WTC11 (cell line): ENCODE results near the gene CCL8. TPM values are rescaled to one million over a fixed set of nuclear protein-coding genes. Genes with fewer than 3 reads are reported as not detected.

Experiments
- ATAC-seq: fragments of 200-7000 bp; cut with Tn5 transposase; 2 replicates; pipeline ENCODE4 v1.10.0; 2021; ENCODE audit warnings: mild to moderate bottlenecking, moderate library complexity
- CTCF ChIA-PET: fragments of 300-600 bp; sonication (Branson Sonifier 250); formaldehyde crosslinking; loops from one replicate; lab custom pipeline; 2021; ENCODE audit warnings: antibody characterized with exemption; lab: Charles Lee
- POLR2A ChIA-PET: fragments of 350-600 bp; sonication (Branson Sonifier 250); formaldehyde crosslinking; loops from one replicate; lab custom pipeline; 2021; ENCODE audit warnings: antibody characterized with exemption; lab: Charles Lee
- DNase-seq: peaks from one replicate; pipeline ENCODE4 v3.0.0; 2021; ENCODE audit warnings: low spot score
- H3K27ac Mint-ChIP-seq: 2 replicates; pipeline ENCODE4 v1.8.0; 2021; ENCODE audit warnings: mixed read lengths
- H3K27me3 Mint-ChIP-seq: 2 replicates; pipeline ENCODE4 v1.8.0; 2021; ENCODE audit warnings: low read depth, mild to moderate bottlenecking, moderate library complexity, mixed read lengths
- H3K36me3 Mint-ChIP-seq: 2 replicates; pipeline ENCODE4 v1.8.0; 2021; ENCODE audit warnings: mixed read lengths
- H3K4me1 Mint-ChIP-seq: 2 replicates; pipeline ENCODE4 v1.8.0; 2022; ENCODE audit warnings: mixed read lengths
- H3K4me3 Mint-ChIP-seq: 2 replicates; pipeline ENCODE4 v1.8.0; 2021; ENCODE audit warnings: mild to moderate bottlenecking, moderate library complexity, mixed read lengths
- H3K9me3 Mint-ChIP-seq: 2 replicates; pipeline ENCODE4 v1.8.0; 2021; ENCODE audit warnings: mixed read lengths
- ATF1 ChIP-seq: sonication (generic); formaldehyde crosslinking; IDR thresholded peaks from 2 replicates; pipeline ENCODE4 v1.8.1; 2023; ENCODE audit warnings: mild to moderate bottlenecking, moderate library complexity, missing genetic modification reagents
- CDX4 ChIP-seq: fragments of 250-450 bp; sonication (Bioruptor Pico); IDR thresholded peaks from 2 replicates; pipeline ENCODE4 v1.9.0; 2021; ENCODE audit warnings: moderate library complexity, mild to moderate bottlenecking, inconsistent platforms, borderline replicate concordance
- E2F4 ChIP-seq: sonication (generic); formaldehyde crosslinking; IDR thresholded peaks from 2 replicates; pipeline ENCODE4 v1.8.1; 2022; ENCODE audit warnings: low read depth, mild to moderate bottlenecking, moderate library complexity, missing genetic modification reagents, borderline replicate concordance
- ESRRA ChIP-seq: sonication (generic); formaldehyde crosslinking; IDR thresholded peaks from 2 replicates; pipeline ENCODE4 v1.8.1; 2022; ENCODE audit warnings: mild to moderate bottlenecking, missing genetic modification reagents, borderline replicate concordance
- ETV6 ChIP-seq: sonication (generic); formaldehyde crosslinking; IDR thresholded peaks from 2 replicates; pipeline ENCODE4 v1.8.1; 2022; ENCODE audit warnings: mild to moderate bottlenecking, missing genetic modification reagents
- GRHL2 ChIP-seq: fragments of 250-450 bp; sonication (Bioruptor Pico); IDR thresholded peaks from 2 replicates; pipeline ENCODE4 v1.8.0; 2022; ENCODE audit warnings: mild to moderate bottlenecking, moderate library complexity; ENCODE audit not compliant: insufficient replicate concordance, severe bottlenecking
- GTF2I ChIP-seq: fragments of 250-450 bp; sonication (Bioruptor Pico); conservative IDR thresholded peaks from 2 replicates; pipeline ENCODE4 v1.4.0; 2021; ENCODE audit warnings: mild to moderate bottlenecking
- IRF2 ChIP-seq: sonication (generic); formaldehyde crosslinking; IDR thresholded peaks from 2 replicates; pipeline ENCODE4 v1.8.0; 2022; ENCODE audit warnings: low read depth, missing genetic modification reagents, borderline replicate concordance
- KAT7 ChIP-seq: sonication (generic); formaldehyde crosslinking; IDR thresholded peaks from 2 replicates; pipeline ENCODE4 v1.8.1; 2023; ENCODE audit warnings: missing genetic modification reagents, mild to moderate bottlenecking, borderline replicate concordance
- TCF7 ChIP-seq: sonication (generic); formaldehyde crosslinking; IDR thresholded peaks from 2 replicates; pipeline ENCODE4 v1.8.0; 2022; ENCODE audit warnings: mild to moderate bottlenecking, low read depth, missing genetic modification reagents, moderate library complexity
- ZBTB43 ChIP-seq: sonication (generic); formaldehyde crosslinking; IDR thresholded peaks from 2 replicates; pipeline ENCODE4 v1.8.1; 2023; ENCODE audit warnings: mild to moderate bottlenecking, missing genetic modification reagents
- ZNF219 ChIP-seq: sonication (generic); formaldehyde crosslinking; IDR thresholded peaks from 2 replicates; pipeline ENCODE4 v1.8.0; 2023; ENCODE audit warnings: missing genetic modification reagents, mild to moderate bottlenecking, borderline replicate concordance
- ZNF317 ChIP-seq: sonication (generic); formaldehyde crosslinking; IDR thresholded peaks from 2 replicates; pipeline ENCODE4 v1.8.1; 2023; ENCODE audit warnings: low read depth, mild to moderate bottlenecking, moderate library complexity, missing genetic modification reagents, borderline replicate concordance
- ZNF416 ChIP-seq: fragments of 250-450 bp; sonication (Bioruptor Pico); IDR thresholded peaks from 2 replicates; pipeline ENCODE4 v1.9.0; 2021; ENCODE audit warnings: mild to moderate bottlenecking, inconsistent platforms
- total RNA-seq: library from RNA; stranded (reverse); gene quantifications from 3 replicates; pipeline ENCODE4 v1.2.3, GENCODE V29; 2021
- TF ChIP-seq, protein P1 (sequence below): sonication (generic); formaldehyde crosslinking; conservative IDR thresholded peaks from 2 replicates; pipeline ENCODE4 v1.8.1; 2022; ENCODE audit warnings: mild to moderate bottlenecking, missing genetic modification reagents
- TF ChIP-seq, protein P2 (sequence below): sonication (generic); formaldehyde crosslinking; IDR thresholded peaks from 2 replicates; pipeline ENCODE4 v1.8.1; 2023; ENCODE audit warnings: mild to moderate bottlenecking, missing genetic modification reagents, moderate library complexity
- TF ChIP-seq, protein P3 (sequence below): sonication (generic); formaldehyde crosslinking; IDR thresholded peaks from 2 replicates; pipeline ENCODE4 v1.8.1; 2023; ENCODE audit warnings: mild to moderate bottlenecking, missing genetic modification reagents, moderate library complexity

Gene CCL8
- total RNA-seq, 1 experiment from 2014 or later: not detected

DNA sequence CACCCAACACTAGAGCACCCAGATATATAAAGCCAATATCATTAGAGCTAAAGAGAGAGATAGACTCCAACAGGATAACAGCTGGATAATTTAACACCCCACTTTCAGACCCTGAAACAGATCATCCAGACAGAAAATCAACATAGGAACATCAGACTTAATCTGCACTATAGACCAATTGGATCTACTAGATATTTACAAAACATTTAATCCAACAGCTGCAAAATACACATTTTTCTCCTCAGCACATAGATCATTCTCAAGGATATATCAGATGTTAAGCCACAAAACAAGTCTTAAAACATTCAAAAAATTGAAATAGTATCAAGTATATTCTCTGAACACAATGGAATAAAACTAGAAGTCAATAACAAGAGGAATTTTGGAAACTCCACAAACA, 33.0 kb downstream of the CCL8 start (continued):
- no peak for TF ChIP-seq ETV6 (CRISPR knock-in tag)
- TF ChIP-seq GRHL2 (CRISPR knock-in tag): no peak
- no peak for TF ChIP-seq KAT7 (CRISPR knock-in tag)
- TF ChIP-seq, protein P1, sequence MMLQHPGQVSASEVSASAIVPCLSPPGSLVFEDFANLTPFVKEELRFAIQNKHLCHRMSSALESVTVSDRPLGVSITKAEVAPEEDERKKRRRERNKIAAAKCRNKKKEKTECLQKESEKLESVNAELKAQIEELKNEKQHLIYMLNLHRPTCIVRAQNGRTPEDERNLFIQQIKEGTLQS (CRISPR knock-in tag): no peak
- TF ChIP-seq IRF2 (CRISPR knock-in tag): no peak
- TF ChIP-seq, all 79 proteins: peak for 0

DNA sequence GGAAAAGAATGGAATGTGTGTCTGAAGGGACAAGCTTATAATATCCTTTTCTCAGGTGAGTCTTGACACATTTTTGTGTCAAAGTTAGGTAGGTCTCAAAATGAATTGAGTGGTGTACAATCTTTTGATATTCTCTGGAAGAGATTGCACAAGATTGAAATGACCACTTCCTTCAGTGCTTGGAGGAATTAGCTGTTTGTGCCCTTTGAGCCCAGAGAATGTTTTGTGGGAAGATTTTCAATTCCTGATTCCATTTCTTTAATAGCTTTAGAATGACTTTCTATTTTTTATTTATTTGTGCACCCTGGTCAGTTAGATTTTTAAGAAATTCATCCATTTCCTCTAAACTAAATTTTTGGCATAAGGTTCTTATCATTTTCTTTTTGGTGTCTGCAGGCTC, 35.4 kb downstream of the CCL8 start:
- Mint-ChIP-seq H3K4me3 (no peak overlapping the region), H3K36me3 (no peaks in the 10 kb centered on the region; the same call in 1 of the 2 replicates), H3K27ac (no peak overlapping the region), H3K4me1 (peaks cover under 1% of the 10 kb centered on the region; the same call in 1 of the 2 replicates), H3K27me3 (peaks cover 8% of the 10 kb centered on the region), H3K9me3 (peaks cover 10% of the 10 kb centered on the region)
- DNase-seq: no peak
- TF ChIP-seq, protein P2, sequence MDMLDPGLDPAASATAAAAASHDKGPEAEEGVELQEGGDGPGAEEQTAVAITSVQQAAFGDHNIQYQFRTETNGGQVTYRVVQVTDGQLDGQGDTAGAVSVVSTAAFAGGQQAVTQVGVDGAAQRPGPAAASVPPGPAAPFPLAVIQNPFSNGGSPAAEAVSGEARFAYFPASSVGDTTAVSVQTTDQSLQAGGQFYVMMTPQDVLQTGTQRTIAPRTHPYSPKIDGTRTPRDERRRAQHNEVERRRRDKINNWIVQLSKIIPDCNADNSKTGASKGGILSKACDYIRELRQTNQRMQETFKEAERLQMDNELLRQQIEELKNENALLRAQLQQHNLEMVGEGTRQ (CRISPR knock-in tag): no peak
- TF ChIP-seq ESRRA (CRISPR knock-in tag): no peak
- TF ChIP-seq ZNF317 (CRISPR knock-in tag): no peak
- TF ChIP-seq ZBTB43 (CRISPR knock-in tag): no peak
- TF ChIP-seq CDX4 (CRISPR knock-in tag): no peak
- no peak for TF ChIP-seq ATF1 (CRISPR knock-in tag)
- no peak for TF ChIP-seq TCF7 (CRISPR knock-in tag)
- no peak for TF ChIP-seq GTF2I
- ChIA-PET POLR2A (no interaction called here), CTCF (interaction anchor here (0.8 to 1.2 kb wide), 5 partner anchors 48 to 183 kb away, joined by 3 to 5 read pairs (median 3); no protein-coding TSS in a partner anchor)
- ATAC-seq: no peak

DNA sequence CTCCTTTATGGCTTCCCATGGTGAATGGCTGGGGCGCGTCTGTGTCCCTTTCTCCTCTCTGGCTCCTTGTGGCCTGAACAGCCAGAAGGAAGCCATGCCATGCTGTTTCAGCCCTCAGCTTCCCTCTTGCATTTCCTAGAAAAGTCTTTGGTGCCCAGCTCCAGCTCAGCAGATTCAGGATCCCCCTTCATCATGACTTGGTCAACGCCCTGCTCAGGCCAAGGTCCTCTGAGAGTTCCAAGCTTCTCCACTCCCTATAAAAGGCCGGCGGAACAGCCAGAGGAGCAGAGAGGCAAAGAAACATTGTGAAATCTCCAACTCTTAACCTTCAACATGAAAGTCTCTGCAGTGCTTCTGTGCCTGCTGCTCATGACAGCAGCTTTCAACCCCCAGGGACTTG, 37.0 kb downstream of the CCL8 start, which contains the start of gene CCL13:
Gene CCL13 (plus strand): TSS at position 287 of the 400 bp plus-strand sequence. CDS start 47 bp downstream, at position 334.
- Mint-ChIP-seq H3K27me3 (peaks cover 8% of the 10 kb centered on the region), H3K36me3 (no peaks in the 10 kb centered on the region; the same call in 1 of the 2 replicates), H3K9me3 (peaks cover 10% of the 10 kb centered on the region), H3K4me1 (no peaks in the 10 kb centered on the region), H3K4me3 (no peak within 1 kb of the TSS), H3K27ac (no peak within 1 kb of the TSS)
- ATAC-seq (no peak), DNase-seq (no peak)
- ChIA-PET POLR2A (no interaction called here), CTCF (interaction anchor here (1.0 kb wide), 1 partner anchor 185 kb away, joined by 3 read pairs; no protein-coding TSS in a partner anchor)
- no peak for TF ChIP-seq ZNF219 (CRISPR knock-in tag)
- no peak for TF ChIP-seq E2F4

GRCh38 chr17:34357398-34357797, 38.2 kb downstream of the CCL8 start:
- ChIA-PET CTCF (interaction anchor here (0.6 to 6.8 kb wide), 7 partner anchors 9 to 186 kb away, joined by 3 to 346 read pairs (median 4); no protein-coding TSS in a partner anchor), POLR2A (no interaction called here)

More at GRCh38 chr17:34357398-34357797, 38.2 kb downstream of the CCL8 start:
- Mint-ChIP-seq H3K9me3 (peaks cover 10% of the 10 kb centered on the region), H3K27me3 (peaks cover 7% of the 10 kb centered on the region), H3K4me3 (no peak overlapping the region), H3K27ac (no peak overlapping the region), H3K4me1 (peaks cover 3% of the 10 kb centered on the region; the same call in 1 of the 2 replicates), H3K36me3 (no peaks in the 10 kb centered on the region; the same call in 1 of the 2 replicates)
- ATAC-seq (peak; percentile 59), DNase-seq (no peak)
- TF ChIP-seq ETV6 (CRISPR knock-in tag): no peak
- TF ChIP-seq ZNF416 (CRISPR knock-in tag): no peak
- TF ChIP-seq ATF1 (CRISPR knock-in tag): no peak
- TF ChIP-seq, protein P3, sequence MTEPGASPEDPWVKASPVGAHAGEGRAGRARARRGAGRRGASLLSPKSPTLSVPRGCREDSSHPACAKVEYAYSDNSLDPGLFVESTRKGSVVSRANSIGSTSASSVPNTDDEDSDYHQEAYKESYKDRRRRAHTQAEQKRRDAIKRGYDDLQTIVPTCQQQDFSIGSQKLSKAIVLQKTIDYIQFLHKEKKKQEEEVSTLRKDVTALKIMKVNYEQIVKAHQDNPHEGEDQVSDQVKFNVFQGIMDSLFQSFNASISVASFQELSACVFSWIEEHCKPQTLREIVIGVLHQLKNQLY (CRISPR knock-in tag): no peak
